Dermis blood vessel endothelial cell (primary cell): Measurements from ENCODE around the gene SLC29A3. TPM values are rescaled to one million over a fixed set of nuclear protein-coding genes. Genes with fewer than 3 reads are reported as not detected.

ENCODE experiments used
- DNase-seq: peaks from one replicate; pipeline ENCODE4 v3.0.0; 2010
- total RNA-seq: library from RNA; depleted of rRNA; stranded (reverse); fragments of >200 nt; gene quantifications from 2 replicates; pipeline ENCODE4 v1.2.3, GENCODE V29; 2014

Gene SLC29A3
- total RNA-seq, 1 donor from 2014 or later: 2.0 TPM

GRCh38 chr10:71301371-71301916, 17.6 kb upstream of the SLC29A3 start:
- DNase-seq: no peak

- no peak for DNase-seq
Measured at GRCh38 chr10:71302451-71302850, 16.6 kb upstream of the SLC29A3 start.

- DNase-seq: peak; percentile 77
Measured at GRCh38 chr10:71302874-71303568, 16.0 kb upstream of the SLC29A3 start.

GRCh38 chr10:71303569-71303907, 15.5 kb upstream of the SLC29A3 start:
- no peak for DNase-seq

GRCh38 chr10:71304914-71305313, 14.1 kb upstream of the SLC29A3 start:
- no peak for DNase-seq

GRCh38 chr10:71306979-71307378, 12.1 kb upstream of the SLC29A3 start:
- no peak for DNase-seq

GRCh38 chr10:71307469-71308085, 11.5 kb upstream of the SLC29A3 start:
- DNase-seq: no peak

GRCh38 chr10:71308244-71308643, 10.8 kb upstream of the SLC29A3 start:
- DNase-seq: no peak

GRCh38 chr10:71308985-71309384, 10.1 kb upstream of the SLC29A3 start:
- DNase-seq: peak; percentile 15

- no peak for DNase-seq
Measured at GRCh38 chr10:71309919-71310318, 9.1 kb upstream of the SLC29A3 start.

GRCh38 chr10:71312220-71312619, 6.8 kb upstream of the SLC29A3 start:
- DNase-seq: no peak

- DNase-seq: no peak
Measured at GRCh38 chr10:71312811-71313789, 6.0 kb upstream of the SLC29A3 start.

- DNase-seq: peak; percentile 68
Measured at GRCh38 chr10:71314028-71314693, 4.9 kb upstream of the SLC29A3 start.

- no peak for DNase-seq
Measured at GRCh38 chr10:71314694-71315225, 4.3 kb upstream of the SLC29A3 start.

- peak; percentile 23 for DNase-seq
Measured at GRCh38 chr10:71316056-71316785, 2.8 kb upstream of the SLC29A3 start.

GRCh38 chr10:71316786-71317160, 2.3 kb upstream of the SLC29A3 start:
- peak; percentile 8 for DNase-seq

- DNase-seq: no peak
Measured at GRCh38 chr10:71317739-71318138, 1.3 kb upstream of the SLC29A3 start.

GRCh38 chr10:71319800-71320392, 837 bp downstream of the SLC29A3 start:
- DNase-seq: no peak

GRCh38 chr10:71320592-71320991, 1.5 kb downstream of the SLC29A3 start:
- DNase-seq: no peak

GRCh38 chr10:71321386-71321785, 2.3 kb downstream of the SLC29A3 start:
- no peak for DNase-seq

- DNase-seq: peak; percentile 53
Measured at GRCh38 chr10:71323407-71323806, 4.3 kb downstream of the SLC29A3 start.
